ENCODE measurements around the gene C2orf42. TPM values are rescaled to one million over a fixed set of nuclear protein-coding genes. Genes with fewer than 3 reads are reported as not detected.
"Not testable (repeated sequence)": the region's sequence is repeated elsewhere in the genome, so short reads cannot be mapped to it uniquely, and the experiment has no call there.

Gene C2orf42
- 13.3 TPM for polyA plus RNA-seq (2012; ENCODE audit: insufficient read depth, insufficient read length)

- DNase-seq (ENCODE audit: low read depth, low spot score) = peak; percentile 98
- H3K4me3 ChIP-seq (ENCODE audit: low read length) = peak within 1 kb of the TSS; percentile 74
Observed at GRCh38 chr2:70190418-70191243, at the start of gene C2orf42. Gene C2orf42 (minus strand): TSS chr2:70191019. CDS start chr2:70181985, 9,034 bp downstream.

DNA sequence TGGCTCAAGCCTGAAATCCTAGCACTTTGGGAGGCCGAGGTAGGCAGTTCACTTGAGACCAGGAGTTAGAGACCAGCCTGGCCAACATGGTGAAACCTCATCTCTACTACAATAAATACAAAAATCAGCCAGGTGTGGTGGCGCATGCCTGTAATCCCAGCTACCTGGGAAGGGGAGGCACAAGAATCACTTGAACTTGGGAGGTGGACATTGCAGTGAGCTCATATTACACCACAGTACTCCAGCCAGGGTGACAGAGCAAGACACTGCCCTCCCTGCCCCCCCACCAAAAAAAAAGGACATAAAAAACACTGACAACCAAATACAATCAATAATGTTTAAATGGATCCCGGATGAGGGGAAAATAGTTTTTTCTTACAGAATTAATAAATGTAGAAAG lies 49.8 kb upstream of the C2orf42 start:
- no peak for DNase-seq (ENCODE audit: low read depth, low spot score)

DNA sequence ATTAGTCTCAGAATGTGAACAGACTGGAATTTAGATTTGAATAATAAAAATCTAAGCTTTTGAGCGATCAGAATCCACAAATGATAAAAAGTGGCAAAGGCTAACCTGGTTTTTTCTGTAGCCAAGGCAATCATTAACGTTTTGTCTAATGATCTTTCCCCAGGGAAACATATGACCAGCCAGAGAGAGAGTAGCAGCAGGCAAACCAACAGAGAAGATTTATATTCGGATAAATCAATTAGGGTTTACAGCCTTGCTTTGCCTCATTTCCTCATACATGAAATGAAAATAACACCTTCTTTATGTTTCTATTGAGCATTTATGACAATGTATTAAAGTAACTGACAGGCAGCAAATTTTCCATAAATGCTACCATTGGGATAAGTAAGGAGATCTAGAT lies 43.1 kb upstream of the C2orf42 start:
- no peak for DNase-seq (ENCODE audit: low read depth, low spot score)
- no peak overlapping the region for H3K4me3 ChIP-seq (ENCODE audit: low read length)

More for the DNA sequence above, 49.8 kb upstream of the C2orf42 start:
- H3K4me3 ChIP-seq (ENCODE audit: low read length) = no peak overlapping the region

DNA sequence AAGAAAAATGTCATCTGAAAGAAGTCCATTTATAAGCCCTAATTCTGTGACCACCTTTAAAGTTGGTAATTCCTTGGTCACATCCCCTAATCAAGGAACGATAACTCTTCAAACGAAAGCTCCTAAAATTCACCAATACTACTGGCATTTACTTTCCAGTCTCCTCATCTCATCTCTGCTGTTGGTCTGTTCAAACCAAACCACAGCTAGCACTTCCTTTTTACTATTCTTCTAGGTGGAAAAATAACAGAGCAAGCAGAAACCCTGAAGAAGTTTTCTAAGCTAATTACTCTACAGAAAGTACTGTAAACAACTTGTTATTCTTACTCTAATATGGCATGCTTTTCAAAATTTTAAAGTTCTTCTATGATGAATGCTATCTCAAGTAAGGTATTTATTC lies 36.0 kb upstream of the C2orf42 start:
- no peak for DNase-seq (ENCODE audit: low read depth, low spot score)
- no peak overlapping the region for H3K4me3 ChIP-seq (ENCODE audit: low read length)

- not testable (repeated sequence) for H3K4me3 ChIP-seq (ENCODE audit: low read length); DNase-seq (ENCODE audit: low read depth, low spot score)
Observed at GRCh38 chr2:70223305-70223704, 32.5 kb upstream of the C2orf42 start.

- DNase-seq (ENCODE audit: low read depth, low spot score) = no peak
- H3K4me3 ChIP-seq (ENCODE audit: low read length) = no peak overlapping the region
Observed at GRCh38 chr2:70214953-70215549, 24.2 kb upstream of the C2orf42 start.

GRCh38 chr2:70214365-70214764 lies 23.5 kb upstream of the C2orf42 start:
- no peak for DNase-seq (ENCODE audit: low read depth, low spot score)
- no peak overlapping the region for H3K4me3 ChIP-seq (ENCODE audit: low read length)

- no peak for DNase-seq (ENCODE audit: low read depth, low spot score)
- H3K4me3 ChIP-seq (ENCODE audit: low read length) = no peak overlapping the region
Observed at GRCh38 chr2:70212298-70212932, 21.6 kb upstream of the C2orf42 start.

- DNase-seq (ENCODE audit: low read depth, low spot score) = no peak
Observed at GRCh38 chr2:70211595-70211994, 20.8 kb upstream of the C2orf42 start.

DNA sequence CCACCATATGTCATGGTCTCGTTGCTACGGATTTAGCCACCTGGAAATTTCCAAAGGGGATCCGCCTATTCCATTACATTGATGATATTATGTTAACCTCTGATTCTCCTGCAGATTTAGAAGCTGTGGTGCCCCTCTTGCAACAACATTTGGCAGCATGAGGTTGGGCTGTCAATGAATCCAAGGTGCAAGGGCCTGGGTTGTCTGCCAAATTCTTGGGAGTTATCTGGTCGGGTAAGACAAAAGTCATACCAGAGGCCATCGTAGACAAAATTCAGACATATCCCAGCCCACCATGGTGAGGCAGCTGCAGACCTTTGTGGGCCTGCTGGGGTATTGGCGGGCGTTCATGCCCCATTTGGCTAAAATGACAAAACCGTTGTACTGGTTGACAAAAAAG lies 13.6 kb upstream of the C2orf42 start:
- DNase-seq (ENCODE audit: low read depth, low spot score) = no peak
- H3K4me3 ChIP-seq (ENCODE audit: low read length) = no peak overlapping the region

More at GRCh38 chr2:70211595-70211994, 20.8 kb upstream of the C2orf42 start:
- H3K4me3 ChIP-seq (ENCODE audit: low read length) = no peak overlapping the region

GRCh38 chr2:70203086-70203485 lies 12.3 kb upstream of the C2orf42 start:
- DNase-seq (ENCODE audit: low read depth, low spot score) = no peak
- H3K4me3 ChIP-seq (ENCODE audit: low read length) = no peak overlapping the region

DNA sequence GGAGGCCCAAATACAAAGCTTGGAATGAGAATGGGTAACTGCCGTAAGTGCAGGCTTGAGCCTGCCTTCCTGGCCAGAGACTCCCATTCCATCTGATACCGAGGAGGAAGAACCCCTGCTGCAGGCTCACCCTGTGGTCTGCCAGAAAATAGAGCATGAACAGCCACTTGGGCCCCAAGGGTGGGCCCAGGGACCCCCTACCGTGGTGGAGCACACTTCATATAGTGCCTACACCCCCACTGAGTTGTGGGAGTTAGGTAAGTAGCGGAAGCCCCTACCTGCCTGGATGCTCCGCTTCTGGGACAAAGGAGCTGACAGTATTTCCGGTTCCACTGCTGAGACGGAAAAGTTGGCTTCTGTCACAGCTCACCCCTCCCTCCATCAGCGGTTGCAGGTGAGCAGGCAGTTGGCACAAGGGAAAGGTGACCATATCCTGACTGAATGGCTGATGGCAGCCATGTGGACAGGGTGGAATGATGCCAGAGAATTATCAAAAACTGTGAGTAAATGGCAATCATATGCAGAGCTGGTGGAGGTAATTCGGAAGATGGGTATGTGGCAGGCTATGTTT lies 11.5 kb upstream of the C2orf42 start:
- no peak overlapping the region for H3K4me3 ChIP-seq (ENCODE audit: low read length)
- no peak for DNase-seq (ENCODE audit: low read depth, low spot score)

DNA sequence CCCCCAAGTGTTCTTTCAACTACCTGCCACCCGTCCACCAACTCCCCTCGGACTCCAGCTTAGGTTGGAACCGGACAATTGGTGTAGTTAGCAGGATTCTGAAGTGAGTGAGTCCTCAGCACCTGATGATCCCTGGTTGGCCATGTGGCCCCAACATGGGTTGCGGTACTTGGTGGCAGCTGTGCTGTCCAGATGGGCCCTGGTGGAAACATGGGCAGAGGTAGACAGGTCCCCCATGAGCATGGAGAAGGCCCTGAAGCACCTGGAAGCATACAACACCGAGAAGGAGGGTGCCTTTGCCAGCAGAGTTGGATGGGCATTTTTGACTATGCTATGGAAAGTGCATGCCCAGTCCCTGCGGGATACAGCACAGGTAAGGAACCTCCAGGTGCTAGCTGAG lies 11.0 kb upstream of the C2orf42 start:
- no peak for DNase-seq (ENCODE audit: low read depth, low spot score)
- H3K4me3 ChIP-seq (ENCODE audit: low read length) = no peak overlapping the region

DNA sequence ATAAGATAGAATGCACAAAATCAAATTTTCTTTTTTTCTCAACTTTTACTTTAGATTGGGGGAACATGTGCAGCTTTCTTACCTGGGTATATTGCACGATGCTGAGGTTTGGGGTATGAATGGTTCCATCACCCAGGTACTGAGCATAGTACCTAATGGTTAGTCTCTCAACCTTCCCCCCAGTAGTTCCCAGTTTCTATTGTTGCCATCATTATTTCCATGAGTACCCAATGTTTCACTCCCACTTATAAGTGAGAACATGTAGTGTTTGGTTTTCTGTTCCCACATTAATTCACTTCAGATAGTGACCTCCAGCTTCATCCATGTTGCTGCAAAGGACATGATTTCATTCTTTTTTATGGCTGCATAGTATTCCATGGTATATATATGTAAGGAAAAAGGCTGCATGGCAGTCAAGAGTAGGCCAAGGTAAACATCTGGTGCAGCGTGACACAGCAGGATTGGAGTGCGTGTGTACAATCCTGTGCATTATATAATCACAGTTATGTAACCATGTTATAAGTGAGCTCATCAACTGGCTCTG lies 10.5 kb upstream of the C2orf42 start:
- no peak overlapping the region for H3K4me3 ChIP-seq (ENCODE audit: low read length)
- no peak for DNase-seq (ENCODE audit: low read depth, low spot score)

DNA sequence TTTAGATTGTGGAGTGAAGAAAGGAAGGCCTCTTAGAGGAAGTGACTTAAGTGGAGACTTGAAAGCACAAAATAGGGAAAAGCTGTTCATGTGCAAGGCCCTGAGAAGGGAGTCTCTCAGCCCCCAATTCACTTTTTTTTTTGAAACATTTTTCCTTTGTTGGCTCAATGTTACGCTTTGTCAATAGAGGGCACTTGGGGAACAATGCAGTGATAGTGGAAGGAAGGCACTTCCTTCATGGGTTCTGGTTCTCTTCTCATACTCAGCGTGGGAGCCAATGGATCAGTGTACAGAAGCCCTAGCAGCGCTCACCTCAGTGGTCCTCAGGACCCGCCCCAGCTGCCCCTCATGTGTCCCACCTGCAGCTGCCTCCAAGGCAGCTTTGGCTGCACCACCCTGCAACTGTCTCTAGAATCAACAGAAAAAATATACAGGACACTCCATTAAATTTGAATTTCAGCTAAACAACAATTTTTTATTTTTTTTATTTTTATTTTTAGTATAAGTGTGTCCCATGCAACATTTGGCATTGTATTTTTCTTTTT lies 8.6 kb upstream of the C2orf42 start:
- no peak for DNase-seq (ENCODE audit: low read depth, low spot score)
- H3K4me3 ChIP-seq (ENCODE audit: low read length) = no peak overlapping the region

DNA sequence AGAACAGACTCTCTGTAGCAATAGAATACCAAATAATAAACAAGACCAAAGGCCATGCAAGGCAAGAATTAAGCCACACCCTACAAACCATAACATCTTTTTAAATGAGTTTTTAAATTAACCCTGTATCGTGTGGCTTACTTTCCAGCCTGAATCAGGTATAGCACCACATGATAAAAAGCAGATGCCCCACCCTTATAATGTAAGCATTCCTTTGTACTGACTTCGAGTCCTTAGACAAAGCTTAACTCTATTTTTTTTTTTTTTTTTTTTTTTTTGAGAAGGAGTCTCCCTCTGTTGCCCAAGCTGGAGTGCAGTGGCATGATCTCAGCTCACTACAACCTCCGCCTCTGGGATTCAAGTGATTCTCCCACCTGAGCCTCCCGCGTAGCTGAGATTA lies 1.7 kb upstream of the C2orf42 start:
- H3K4me3 ChIP-seq (ENCODE audit: low read length) = no peak overlapping the region
- no peak for DNase-seq (ENCODE audit: low read depth, low spot score)

GRCh38 chr2:70191244-70191735 lies 471 bp upstream of the C2orf42 start:
- DNase-seq (ENCODE audit: low read depth, low spot score) = no peak
- peak overlapping the region; percentile 74 for H3K4me3 ChIP-seq (ENCODE audit: low read length)

GRCh38 chr2:70188460-70188859 lies 2.4 kb downstream of the C2orf42 start:
- no peak for DNase-seq (ENCODE audit: low read depth, low spot score)
- H3K4me3 ChIP-seq (ENCODE audit: low read length) = no peak overlapping the region

- H3K4me3 ChIP-seq (ENCODE audit: low read length); DNase-seq (ENCODE audit: low read depth, low spot score): not testable (repeated sequence)
Observed at GRCh38 chr2:70187170-70187569, 3.6 kb downstream of the C2orf42 start.

All from Jurkat, Clone E6-1 (cell line).